ENCODE measurements around the gene KCNIP1.

DNA sequence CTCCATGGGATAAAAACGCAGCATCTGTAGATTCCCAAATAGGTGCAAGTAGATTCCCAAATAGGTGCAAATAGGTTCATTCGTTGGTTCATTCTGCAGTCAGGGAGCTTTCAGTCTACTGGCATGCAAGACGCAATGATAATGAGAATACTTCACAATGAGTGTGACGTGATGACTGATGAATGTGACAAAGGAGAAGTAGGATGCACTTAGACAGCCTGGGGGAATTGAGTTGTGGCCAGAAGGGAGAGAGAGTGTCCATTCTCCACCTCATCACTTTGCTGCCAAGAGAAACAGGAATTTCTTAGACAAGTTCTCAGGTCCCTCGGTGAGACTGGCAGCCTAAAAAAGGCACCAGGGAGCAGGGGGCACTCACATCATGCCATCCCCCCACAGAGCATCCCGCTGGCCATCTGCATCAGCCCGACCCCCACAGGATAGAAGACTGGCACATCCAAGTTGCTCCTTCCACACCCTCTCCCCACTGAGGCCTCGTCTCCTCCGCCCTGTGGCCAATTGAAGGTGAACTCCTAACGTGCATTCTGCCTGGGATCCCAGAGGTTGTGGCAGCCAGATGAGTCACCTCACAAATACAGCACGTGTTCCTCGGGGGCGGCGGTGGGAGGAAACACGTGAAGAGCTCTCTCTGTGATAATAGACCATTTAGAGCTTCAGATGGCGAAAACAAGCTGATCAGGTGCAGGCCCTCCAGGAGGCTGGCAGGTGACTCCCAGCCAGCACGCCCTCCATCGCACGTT lies 19.9 kb upstream of the KCNIP1 start:
- TF ChIP-seq, protein P1, sequence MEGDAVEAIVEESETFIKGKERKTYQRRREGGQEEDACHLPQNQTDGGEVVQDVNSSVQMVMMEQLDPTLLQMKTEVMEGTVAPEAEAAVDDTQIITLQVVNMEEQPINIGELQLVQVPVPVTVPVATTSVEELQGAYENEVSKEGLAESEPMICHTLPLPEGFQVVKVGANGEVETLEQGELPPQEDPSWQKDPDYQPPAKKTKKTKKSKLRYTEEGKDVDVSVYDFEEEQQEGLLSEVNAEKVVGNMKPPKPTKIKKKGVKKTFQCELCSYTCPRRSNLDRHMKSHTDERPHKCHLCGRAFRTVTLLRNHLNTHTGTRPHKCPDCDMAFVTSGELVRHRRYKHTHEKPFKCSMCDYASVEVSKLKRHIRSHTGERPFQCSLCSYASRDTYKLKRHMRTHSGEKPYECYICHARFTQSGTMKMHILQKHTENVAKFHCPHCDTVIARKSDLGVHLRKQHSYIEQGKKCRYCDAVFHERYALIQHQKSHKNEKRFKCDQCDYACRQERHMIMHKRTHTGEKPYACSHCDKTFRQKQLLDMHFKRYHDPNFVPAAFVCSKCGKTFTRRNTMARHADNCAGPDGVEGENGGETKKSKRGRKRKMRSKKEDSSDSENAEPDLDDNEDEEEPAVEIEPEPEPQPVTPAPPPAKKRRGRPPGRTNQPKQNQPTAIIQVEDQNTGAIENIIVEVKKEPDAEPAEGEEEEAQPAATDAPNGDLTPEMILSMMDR (IDR thresholded peaks at IDR 0.05; ENCODE audit: poor library complexity, severe bottlenecking): no peak
- TF ChIP-seq, protein P2, sequence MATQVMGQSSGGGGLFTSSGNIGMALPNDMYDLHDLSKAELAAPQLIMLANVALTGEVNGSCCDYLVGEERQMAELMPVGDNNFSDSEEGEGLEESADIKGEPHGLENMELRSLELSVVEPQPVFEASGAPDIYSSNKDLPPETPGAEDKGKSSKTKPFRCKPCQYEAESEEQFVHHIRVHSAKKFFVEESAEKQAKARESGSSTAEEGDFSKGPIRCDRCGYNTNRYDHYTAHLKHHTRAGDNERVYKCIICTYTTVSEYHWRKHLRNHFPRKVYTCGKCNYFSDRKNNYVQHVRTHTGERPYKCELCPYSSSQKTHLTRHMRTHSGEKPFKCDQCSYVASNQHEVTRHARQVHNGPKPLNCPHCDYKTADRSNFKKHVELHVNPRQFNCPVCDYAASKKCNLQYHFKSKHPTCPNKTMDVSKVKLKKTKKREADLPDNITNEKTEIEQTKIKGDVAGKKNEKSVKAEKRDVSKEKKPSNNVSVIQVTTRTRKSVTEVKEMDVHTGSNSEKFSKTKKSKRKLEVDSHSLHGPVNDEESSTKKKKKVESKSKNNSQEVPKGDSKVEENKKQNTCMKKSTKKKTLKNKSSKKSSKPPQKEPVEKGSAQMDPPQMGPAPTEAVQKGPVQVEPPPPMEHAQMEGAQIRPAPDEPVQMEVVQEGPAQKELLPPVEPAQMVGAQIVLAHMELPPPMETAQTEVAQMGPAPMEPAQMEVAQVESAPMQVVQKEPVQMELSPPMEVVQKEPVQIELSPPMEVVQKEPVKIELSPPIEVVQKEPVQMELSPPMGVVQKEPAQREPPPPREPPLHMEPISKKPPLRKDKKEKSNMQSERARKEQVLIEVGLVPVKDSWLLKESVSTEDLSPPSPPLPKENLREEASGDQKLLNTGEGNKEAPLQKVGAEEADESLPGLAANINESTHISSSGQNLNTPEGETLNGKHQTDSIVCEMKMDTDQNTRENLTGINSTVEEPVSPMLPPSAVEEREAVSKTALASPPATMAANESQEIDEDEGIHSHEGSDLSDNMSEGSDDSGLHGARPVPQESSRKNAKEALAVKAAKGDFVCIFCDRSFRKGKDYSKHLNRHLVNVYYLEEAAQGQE (IDR thresholded peaks at IDR 0.05; ENCODE audit: borderline replicate concordance): no peak
- TF ChIP-seq EP300 (conservative IDR thresholded peaks at IDR 0.05; ENCODE audit: poor library complexity, severe bottlenecking): no peak
- no peak for TF ChIP-seq EZH2 (IDR thresholded peaks at IDR 0.05; ENCODE audit: borderline replicate concordance, insufficient read depth, low read length, poor library complexity, severe bottlenecking)
- no peak for TF ChIP-seq POLR2AphosphoS5 (IDR thresholded peaks at IDR 0.05)
- TF ChIP-seq MXI1 (conservative IDR thresholded peaks at IDR 0.05; ENCODE audit: poor library complexity, severe bottlenecking): no peak
